LoVo (cell line): ENCODE data around the gene ATP5MG.
"Not testable (repeated sequence)": the region's sequence is repeated elsewhere in the genome, so short reads cannot be mapped to it uniquely, and the experiment has no call there.

Source experiments
- DNase-seq: peaks from one replicate; pipeline ENCODE4 v3.0.0-alpha.2; 2016; ENCODE audit warnings: low spot score

Gene ATP5MG

DNA sequence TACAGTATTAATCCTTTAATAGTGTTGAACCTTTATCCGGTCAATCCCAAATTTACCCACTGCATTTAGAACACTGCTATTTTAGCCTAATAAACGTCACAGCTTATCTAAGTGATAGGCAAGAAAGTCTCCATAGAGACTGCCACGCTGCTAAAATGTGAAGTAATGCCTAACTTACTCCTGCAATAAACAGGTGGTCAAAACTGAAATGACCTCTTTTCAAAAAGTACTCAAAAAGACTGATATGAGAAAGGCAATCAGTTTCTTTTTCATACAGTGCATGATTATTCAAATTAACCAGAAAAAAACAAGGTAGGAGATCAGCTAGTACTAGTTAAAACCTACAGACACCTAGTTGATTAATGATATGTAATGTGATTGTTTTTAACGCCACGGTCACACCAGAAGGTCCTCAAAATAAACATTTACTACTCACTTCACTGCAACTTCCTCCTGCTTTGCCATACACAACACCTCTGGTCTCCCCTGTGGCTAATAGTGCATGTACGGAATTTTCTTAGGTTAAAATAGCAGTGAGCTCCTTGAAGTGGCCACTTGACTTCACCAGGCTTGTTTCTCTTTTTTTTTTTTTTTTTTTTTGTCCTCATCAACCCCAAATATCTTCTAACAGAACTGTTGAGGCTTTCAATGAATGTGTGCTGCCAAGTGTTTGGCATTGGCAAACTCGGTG is 8.8 kb downstream of the ATP5MG start:
- DNase-seq = no peak

DNA sequence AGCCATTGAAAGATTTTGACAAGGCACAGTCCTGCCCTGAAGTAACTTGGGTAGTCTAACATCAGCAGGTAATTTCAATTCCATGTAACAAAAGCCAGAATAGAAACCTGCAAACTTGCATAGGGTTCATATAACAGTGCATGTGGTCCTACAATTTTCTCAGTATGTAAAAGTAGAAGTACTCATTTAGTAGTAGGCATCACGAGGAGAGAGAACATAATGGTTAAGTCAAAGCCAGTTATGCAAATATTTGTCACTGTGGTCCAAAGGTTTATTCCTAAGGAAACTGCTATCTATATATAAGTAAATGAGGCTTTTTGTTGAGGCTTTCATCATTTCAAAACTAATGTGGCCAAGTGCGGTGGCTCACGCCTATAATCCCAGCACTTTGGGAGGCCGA is 10.1 kb downstream of the ATP5MG start:
- no peak for DNase-seq

DNA sequence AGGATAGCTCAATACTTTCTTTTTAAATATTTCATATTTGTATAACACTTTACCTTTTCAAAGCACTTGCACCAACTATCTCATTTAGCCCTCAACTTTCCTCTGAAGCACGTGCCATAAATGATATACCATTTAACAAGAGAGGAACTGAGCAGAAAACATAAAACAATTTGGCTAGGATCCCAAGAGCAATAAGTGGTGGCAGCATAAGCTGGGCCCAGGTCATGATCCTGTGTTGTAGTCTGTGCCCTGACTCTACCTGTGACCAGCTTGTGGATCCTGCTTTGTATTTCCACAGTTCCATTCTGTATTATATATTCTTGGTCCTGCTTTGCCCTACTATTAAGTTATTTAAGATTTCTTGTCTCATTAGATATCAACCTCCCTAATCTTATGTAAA is 11.5 kb downstream of the ATP5MG start:
- DNase-seq = no peak

DNA sequence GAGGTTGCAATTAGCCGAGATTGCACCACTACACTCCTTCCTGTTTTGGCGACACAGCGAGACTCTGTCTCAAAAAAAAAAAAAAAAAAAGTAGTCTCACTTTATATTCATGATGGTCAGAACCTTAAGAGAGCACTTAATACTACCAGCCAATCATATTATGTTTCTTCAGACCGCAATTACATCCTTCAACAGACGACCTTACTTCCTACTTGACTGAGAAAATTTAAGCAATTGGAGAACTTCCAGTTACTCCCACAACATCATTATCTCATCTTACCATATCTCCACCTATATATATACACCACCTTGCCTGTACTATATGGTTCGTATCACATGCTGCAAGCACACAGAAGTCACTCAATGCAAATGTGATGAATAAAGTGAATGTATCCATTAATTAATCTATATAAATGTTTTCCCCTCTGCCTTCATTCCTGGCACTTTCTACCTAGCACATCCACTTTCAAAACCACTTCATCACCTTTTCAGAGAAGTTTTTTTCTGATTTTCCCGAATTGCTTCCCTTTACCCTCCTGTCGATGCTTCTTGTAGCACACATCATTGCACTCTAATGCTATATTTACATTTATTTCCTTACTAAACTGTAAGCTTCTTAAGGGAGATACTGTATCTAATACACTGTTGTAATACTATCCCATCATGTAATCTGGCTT is 13.8 kb downstream of the ATP5MG start:
- DNase-seq = no peak

DNA sequence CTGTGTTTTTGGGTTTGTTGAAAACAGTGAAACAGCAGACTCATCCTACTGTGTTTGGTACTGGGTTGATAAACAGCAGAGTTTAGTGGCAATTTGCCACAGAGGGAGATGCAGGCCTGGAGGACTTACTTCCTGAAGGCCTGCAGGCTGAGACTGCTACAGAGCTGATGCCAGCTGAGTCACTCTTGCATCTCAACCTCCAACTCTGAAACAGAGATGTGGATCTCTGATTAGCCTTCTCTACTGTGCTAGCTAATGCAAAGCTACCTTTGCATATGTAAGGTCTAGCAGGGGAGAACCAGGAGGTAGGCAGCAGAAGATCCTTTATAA is 14.3 kb downstream of the ATP5MG start:
- DNase-seq = peak; percentile 25

DNA sequence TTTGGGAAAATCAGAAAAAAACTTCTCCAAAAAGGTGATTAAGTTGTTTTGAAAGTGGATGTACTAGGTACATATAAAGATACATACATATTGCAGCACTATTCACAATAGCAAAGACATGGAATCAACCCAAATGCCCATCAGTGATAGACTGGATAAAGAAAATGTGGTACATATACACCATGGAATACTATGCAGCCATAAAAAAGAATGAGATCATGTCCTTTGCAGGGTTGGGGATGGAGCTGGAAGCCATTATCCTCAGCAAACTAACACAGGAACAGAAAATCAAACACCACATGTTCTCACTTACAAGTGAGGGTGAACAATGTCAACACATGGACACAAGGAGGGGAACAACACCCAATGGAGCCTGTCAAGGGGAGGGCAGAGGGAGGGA is 15.5 kb downstream of the ATP5MG start:
- not testable (repeated sequence) for DNase-seq

DNA sequence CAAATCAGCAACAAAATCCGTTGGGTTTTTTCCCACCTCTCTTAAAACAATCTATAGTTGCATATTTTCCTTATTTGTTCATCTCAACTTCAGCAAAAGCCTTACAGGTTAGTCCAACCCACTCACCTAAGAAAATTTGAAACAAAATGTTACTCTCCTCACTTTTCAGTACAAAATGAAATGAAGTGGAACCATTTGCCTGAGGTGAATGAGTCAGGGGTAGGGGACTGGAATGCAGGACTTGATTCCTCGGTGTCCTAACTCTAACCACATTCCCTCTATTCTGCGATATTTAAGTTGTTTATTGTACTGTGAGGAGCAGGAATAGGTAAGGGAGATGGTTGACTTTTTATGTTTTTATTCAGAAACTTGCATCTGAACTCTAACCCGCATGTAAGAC is 16.4 kb downstream of the ATP5MG start:
- DNase-seq = no peak

DNA sequence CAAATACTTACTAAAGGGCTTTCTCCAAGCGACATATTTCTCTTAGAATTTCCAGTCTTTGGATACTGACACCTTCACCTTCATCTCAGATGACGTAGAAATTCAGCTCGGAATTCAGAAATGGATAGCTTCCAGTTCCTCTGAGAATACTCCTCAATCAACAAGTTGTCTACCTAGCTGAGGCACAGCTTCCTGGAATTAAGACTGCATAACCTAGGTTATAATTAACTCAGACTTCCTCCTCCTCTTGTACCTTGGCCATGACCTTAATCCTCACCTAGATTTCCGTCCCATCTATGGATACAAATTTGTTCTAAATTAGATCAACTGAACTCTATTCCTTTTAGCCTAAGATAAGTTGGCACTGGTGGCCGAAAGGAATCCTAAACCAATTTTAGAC is 17.4 kb downstream of the ATP5MG start:
- DNase-seq = no peak

DNA sequence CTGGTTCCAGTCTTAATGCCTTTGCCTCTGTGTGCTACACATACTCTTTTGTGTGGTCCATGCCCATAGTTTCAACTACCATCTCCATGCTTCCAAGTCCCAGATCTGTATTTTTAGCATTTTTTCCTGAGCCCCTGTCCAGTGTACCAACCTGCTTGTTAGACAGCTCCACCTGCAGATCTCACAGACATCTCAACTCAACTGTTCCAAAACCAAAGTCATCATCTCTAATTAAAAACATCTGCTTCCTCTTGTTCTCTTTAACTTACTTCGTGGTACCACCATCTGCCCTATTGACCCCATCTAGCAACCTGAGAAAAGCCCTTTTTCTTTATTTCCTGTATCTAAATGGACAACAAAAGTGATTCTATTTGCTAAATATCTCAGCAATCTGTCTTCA is 26.3 kb downstream of the ATP5MG start:
- DNase-seq = no peak

DNA sequence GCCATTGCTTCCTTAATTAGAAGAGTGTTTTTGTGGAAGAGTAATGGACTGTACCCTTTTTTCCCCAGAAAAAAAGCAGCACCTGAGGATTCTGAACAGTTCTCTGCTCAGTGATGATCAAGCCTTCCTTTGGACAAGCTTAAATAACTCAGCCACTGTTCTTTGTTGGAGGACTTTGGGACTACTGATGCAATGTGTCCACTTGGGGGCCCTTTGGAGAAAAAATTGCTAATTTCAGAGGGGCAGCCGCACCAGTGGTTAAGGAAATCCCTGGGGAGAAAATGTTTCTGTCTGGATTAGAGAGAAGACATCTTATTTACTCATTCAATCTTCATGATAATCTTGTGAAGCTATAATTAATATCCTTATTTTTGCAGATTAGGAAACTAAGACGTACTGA is 29.6 kb downstream of the ATP5MG start:
- DNase-seq = no peak

DNA sequence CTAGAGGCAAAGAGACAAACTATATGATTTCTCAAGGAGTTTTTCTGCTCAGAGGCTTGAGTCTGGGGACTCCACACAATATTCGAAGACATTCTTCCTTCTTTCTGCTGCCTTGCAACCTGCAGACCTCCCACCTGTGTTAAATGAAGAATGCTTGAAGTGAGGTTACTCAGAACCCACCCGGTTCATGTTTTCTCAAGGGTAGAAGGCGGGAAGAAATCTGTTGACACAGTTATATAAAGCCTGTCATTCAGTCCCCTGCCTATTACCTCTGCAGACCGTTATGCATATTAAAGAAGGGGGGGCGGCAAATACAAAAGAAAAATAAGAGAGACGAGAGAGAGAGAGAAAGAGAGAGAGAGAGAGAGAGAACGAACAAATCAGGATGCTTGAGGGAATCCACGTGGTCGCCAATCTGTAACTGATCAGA is 32.7 kb downstream of the ATP5MG start:
- no peak for DNase-seq

DNA sequence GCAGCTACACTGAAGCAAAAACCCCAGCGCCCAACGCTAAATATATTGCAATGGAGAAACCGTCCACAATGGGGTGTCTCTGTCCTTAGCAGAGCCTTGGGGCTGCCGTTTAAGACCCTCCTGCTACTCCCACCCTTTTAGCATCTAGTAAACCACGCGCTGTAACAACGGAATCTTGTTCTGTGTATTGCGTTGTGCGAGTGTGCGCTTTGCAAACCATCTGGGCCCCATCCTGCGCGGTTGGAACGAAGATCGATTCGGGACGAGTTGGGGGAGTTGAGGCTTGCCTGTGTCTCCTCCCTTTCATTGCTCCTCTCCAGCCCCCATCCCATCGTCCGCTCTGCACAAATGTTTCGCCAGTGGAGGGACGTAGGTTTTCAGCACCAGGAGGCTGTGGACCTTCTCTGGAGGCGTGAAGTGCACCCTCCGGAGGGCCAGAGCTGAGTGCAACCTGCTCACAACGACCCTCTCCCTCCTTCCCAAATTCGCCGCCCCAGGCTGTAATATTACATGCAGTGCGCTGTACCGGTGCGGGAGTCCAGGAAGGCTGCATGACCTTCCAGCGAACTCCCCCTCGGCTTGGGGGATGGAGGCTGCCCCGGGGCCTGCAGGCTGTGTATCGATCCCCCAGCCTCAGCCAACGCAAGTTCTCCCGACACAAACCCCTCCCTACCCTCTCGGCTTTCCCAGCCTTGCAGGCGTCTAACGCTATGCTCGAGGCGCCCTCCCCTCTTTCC is 33.3 kb downstream of the ATP5MG start:
- no peak for DNase-seq

DNA sequence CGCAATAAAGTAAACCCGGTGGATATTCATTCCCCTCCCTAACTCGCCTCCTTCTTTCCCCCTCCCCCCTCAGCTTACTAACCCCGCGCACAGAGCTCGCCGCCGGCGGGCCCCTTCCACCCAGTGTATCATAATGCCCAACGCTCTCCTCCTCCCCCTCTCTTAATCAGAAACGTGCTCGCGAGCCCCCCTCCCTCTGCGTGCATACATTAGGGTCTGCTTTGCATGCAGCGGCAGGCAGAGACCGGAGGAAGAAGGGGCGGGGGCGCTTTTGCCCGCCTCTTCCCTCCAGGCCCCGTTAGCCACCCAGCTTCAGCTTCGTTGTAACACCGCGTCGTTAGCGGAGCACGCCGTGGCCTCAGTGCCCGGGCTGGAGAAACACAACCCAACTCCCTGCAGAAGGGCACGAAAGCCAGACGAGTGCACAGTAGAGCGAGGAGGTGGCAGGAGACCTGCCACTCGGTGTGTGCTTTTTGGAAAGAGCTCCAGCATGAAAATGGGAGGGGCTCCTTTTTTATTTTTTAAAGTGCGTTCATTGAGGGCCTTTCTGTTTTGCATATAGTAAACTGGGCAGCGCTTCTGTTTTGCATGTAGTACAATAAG is 34.0 kb downstream of the ATP5MG start:
- DNase-seq = peak; percentile 44

DNA sequence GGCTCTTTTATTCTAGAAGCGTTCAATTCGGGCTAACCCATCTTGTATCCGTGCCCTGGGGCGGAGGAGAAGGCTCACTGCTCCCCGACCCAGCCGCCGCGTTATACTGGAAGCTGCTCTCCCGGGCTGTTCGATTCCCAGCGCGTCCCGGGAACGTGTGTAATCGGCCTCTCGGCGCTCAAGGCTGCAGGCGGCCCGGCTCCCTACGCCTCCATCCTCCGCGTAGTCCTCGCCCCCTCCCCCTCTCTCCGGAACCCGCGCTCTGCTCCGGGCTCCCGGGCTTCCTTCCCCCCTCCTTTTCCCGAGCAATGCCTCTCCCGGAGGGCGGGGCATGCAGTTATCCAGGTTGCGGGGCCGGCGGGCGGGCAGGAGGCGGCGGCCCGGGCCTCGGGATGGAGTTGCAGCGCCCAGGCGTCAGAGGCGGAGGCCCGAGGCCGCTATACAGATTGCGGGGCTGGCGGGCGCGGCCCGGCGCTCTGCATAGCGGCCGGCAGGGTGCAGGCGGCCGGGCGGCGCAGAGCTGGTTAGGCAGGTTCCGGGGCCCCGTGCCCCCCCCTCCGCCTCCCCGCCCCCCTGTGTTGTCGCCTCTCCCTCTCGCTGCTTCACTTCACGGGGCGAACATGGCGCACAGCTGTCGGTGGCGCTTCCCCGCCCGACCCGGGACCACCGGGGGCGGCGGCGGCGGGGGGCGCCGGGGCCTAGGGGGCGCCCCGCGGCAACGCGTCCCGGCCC is 34.7 kb downstream of the ATP5MG start, which contains the start of gene KMT2A:
TSS of gene KMT2A (plus strand) at position 600 of the 732 bp plus-strand sequence. CDS start at position 621, 21 bp downstream.
- DNase-seq = peak; percentile 95

DNA sequence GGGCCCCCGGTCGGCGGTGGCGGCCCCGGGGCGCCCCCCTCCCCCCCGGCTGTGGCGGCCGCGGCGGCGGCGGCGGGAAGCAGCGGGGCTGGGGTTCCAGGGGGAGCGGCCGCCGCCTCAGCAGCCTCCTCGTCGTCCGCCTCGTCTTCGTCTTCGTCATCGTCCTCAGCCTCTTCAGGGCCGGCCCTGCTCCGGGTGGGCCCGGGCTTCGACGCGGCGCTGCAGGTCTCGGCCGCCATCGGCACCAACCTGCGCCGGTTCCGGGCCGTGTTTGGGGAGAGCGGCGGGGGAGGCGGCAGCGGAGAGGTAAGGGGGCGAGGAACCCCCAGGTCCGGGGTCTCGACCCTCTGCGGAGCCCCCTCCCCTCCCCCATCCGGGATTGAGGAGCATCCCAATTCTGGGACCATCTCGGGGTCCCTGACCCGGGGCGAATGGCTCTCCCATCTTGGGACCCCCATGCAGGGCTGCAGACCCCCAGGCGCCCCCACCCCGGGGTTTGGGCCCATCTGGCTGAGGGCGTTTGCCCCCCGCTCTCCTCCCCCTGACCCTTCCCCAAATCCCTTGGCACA is 35.3 kb downstream of the ATP5MG start:
- no peak for DNase-seq

DNA sequence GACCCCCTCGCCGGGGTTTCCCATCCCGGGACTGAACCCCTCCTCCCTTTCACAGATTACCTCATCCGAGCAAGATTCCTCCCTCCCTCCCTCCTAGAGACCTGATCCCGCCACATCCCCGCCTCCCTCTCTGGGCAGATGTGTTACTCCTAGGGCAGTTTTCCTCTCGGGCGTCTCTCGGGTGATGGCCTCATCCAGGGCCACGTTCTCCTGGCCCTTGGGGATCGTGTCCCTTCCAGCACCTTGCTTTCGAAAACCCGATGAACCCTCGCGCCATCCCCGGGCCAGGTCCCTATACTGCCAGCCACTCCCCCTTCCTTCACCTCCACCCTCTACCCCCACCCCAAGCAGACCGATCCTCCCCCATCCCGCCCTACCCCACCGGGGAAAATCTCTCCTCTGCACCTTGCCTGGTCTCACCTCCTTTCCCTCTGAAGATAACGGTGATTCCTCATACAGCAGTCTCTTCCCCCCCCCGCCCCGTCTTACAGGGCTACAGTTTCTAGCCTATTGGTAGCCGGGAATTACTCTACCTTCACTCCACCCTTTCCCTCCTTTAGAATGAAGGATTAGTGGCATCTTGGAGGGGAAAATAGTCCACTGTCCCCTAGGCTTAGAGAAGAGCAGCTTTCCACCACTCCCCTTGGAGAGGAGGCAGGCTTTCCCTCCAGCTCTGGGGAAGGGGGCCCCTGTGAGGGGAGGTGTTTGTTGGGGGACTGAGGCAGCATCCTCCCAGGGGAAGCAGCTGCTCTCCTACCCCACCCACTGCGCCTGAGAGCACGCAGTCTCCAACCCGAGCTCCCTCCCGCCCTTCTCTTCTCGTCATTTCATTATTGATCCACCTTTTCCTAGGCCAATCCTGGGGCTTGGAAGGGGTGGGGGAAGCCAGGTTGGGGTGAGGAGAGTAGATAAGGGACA is 36.1 kb downstream of the ATP5MG start:
- DNase-seq = no peak

DNA sequence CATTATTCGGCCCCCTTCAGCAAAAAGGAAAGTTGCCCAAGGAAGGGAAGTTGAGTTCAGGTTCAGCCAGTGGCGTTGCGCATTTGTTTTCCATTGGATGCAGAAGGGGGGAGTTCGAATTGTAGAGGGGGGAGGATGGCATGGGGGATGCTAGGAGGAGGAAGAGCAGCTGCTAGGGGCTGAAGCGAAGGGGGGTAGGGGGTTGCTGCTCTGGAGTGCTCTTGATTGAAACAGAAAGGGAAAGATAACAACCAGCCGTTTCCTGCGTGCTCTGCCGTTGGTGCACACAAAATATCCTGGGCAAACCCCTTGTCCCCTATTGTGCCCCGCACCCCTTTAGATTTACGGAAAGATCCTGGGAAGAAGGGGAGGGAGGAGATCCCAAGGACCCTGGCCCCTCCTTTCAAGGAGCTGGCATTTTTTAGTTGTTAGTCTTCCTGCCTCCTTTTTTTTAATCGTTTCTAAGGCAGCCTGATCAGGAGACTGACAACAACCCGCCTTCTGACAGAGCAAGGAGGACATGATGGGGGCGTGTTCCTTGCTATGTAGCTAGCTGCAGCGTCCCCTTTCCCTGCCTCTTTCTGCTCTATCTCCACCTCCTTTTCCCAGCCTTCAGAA is 37.0 kb downstream of the ATP5MG start:
- DNase-seq = no peak

DNA sequence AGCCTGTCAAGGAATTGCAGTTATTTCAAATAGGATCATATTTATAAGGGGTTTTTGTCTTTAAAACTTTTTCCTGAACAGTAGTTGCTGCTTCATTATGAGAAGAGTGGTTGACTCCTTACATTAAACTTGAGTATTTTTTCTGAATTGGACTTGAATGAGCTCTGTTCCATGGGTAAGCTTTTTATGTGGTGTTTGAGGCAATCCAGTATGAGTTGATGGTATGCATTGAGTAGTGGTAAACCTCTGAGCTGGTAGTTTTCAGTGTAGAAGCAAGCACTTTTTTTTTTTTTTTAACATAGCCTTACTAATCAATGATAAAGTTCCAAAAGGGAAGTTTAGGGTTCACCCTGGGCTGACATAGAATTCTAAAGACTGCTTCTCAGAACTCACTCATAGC is 38.2 kb downstream of the ATP5MG start:
- DNase-seq = no peak

DNA sequence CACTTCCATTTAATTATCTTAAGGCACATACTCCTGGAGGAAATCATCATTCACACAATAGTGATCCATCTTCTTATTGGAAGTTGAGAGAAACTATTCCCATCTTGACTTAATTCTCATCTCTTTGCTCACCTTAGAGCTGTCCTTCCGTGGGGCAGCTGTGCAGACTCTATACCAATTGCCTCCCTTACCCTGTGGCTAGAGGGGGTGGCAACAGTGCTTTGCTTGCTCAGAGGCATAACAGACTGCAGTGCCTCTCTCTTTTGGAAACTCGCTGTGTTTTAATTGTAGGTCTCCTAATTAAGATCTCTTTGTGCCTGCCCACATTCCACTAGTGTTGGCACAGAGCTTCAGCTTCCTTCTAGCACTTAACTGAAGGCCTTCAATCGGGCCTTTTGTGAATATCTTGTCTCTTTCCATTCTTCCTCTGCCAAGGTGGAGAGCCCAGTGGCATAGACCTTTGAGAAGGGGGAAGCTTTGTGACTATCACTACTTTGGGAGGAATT is 40.4 kb downstream of the ATP5MG start:
- no peak for DNase-seq

DNA sequence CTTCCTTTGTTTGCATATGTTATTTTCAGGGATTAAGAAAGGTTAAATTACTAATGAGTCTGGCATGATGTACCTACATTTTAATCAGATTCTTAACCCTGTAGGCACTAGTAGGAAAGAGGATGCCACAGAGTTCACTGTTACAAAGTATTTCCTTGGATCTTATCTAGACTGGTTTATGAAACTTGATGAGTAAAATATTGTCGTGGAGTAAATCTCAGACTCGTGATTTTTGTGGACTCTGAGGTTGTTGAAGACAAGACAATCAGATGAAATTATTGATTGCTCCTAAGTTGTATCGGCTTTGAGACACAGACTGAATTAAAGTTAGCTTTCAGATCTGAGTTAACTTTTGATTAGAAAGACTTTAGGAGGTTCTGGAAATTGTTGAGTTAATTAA is 40.9 kb downstream of the ATP5MG start:
- no peak for DNase-seq
